GM23338 (cell line): ENCODE results near the gene RFFL. TPM values are rescaled to one million over a fixed set of nuclear protein-coding genes. Genes with fewer than 3 reads are reported as not detected.

ENCODE experiments used
- ATAC-seq: fragments of 200-7000 bp; cut with Tn5 transposase; 3 replicates; pipeline ENCODE4 v1.9.1; 2020
- DNase-seq: peaks from one replicate; pipeline ENCODE4 v3.0.0-alpha.2; 2015; ENCODE audit warnings: low spot score
- H2AFZ ChIP-seq: fragments of 200-600 bp; sonication (generic); 2 replicates; pipeline ENCODE4 v1.8.0; 2016; ENCODE audit warnings: antibody characterized with exemption, mild to moderate bottlenecking, moderate library complexity
- H3F3A ChIP-seq: fragments of 200-600 bp; sonication (generic); replicated peaks from 2 replicates; pipeline ENCODE4 v1.8.0; 2017; ENCODE audit warnings: antibody characterized with exemption, mixed run types, low read depth
- H3K27ac ChIP-seq: fragments of 200-600 bp; sonication (generic); 2 replicates; pipeline ENCODE4 v1.6.1; 2016; ENCODE audit warnings: low read depth
- H3K27me3 ChIP-seq: fragments of 200-600 bp; sonication (generic); 2 replicates; pipeline ENCODE4 v1.8.0; 2016; ENCODE audit warnings: mild to moderate bottlenecking, mixed run types, moderate library complexity; ENCODE audit not compliant: insufficient read depth
- H3K36me3 ChIP-seq: fragments of 200-600 bp; sonication (generic); 2 replicates; pipeline ENCODE4 v1.8.0; 2016; ENCODE audit warnings: mild to moderate bottlenecking; ENCODE audit not compliant: insufficient read depth
- H3K4me1 ChIP-seq: fragments of 200-600 bp; sonication (generic); 2 replicates; pipeline ENCODE4 v1.8.0; 2016; ENCODE audit warnings: mild to moderate bottlenecking, moderate library complexity; ENCODE audit not compliant: insufficient read depth
- H3K4me2 ChIP-seq: fragments of 200-600 bp; sonication (generic); 2 replicates; pipeline ENCODE4 v1.7.1; 2017; ENCODE audit warnings: mixed run types
- H3K4me3 ChIP-seq: fragments of 200-600 bp; sonication (generic); 2 replicates; pipeline ENCODE4 v1.6.1; 2016; ENCODE audit warnings: mixed run types
- H3K79me2 ChIP-seq: fragments of 200-600 bp; sonication (generic); replicated peaks from 2 replicates; pipeline ENCODE4 v1.8.0; 2017; ENCODE audit warnings: mild to moderate bottlenecking; ENCODE audit not compliant: insufficient read depth
- H3K9me2 ChIP-seq: fragments of 200-600 bp; sonication (generic); 2 replicates; pipeline ENCODE4 v1.8.0; 2017; ENCODE audit not compliant: insufficient read depth
- H4K20me1 ChIP-seq: fragments of 200-600 bp; sonication (generic); replicated peaks from 2 replicates; pipeline ENCODE4 v1.8.0; 2017; ENCODE audit warnings: mild to moderate bottlenecking; ENCODE audit not compliant: insufficient read depth
- H3K27ac Mint-ChIP-seq: 2 replicates; pipeline ENCODE4 v1.8.0; 2020; ENCODE audit warnings: inconsistent platforms, mild to moderate bottlenecking, moderate library complexity, mixed read lengths
- H3K27me3 Mint-ChIP-seq: 3 replicates; pipeline ENCODE4 v1.8.0; 2022; ENCODE audit warnings: low read depth, mild to moderate bottlenecking, moderate library complexity, mixed read lengths, inconsistent platforms; ENCODE audit not compliant: insufficient read depth, poor library complexity
- H3K36me3 Mint-ChIP-seq: 3 replicates; pipeline ENCODE4 v1.8.0; 2021; ENCODE audit warnings: low read depth, mild to moderate bottlenecking, inconsistent platforms, moderate library complexity, mixed read lengths
- H3K4me1 Mint-ChIP-seq: 3 replicates; pipeline ENCODE4 v1.8.0; 2020; ENCODE audit warnings: mild to moderate bottlenecking, inconsistent platforms, mixed read lengths
- H3K4me3 Mint-ChIP-seq: 3 replicates; pipeline ENCODE4 v1.8.0; 2021; ENCODE audit warnings: moderate library complexity, mild to moderate bottlenecking, inconsistent platforms, mixed read lengths
- H3K9me3 Mint-ChIP-seq: 3 replicates; pipeline ENCODE4 v1.8.0; 2020; ENCODE audit warnings: moderate library complexity, mild to moderate bottlenecking, inconsistent platforms, mixed read lengths
- CREB1 ChIP-seq: fragments of 250-450 bp; sonication (Bioruptor Pico); IDR thresholded peaks from 2 replicates; pipeline ENCODE4 v1.5.0; 2020; ENCODE audit warnings: low read depth, mild to moderate bottlenecking, moderate library complexity
- ETS1 ChIP-seq: IDR thresholded peaks from 2 replicates; pipeline ENCODE4 v1.6.1; 2016; ENCODE audit warnings: antibody characterized with exemption
- EZH2 ChIP-seq: fragments of 200-600 bp; sonication (generic); IDR thresholded peaks from one replicate; pipeline ENCODE4 v1.8.0; 2017; ENCODE audit warnings: antibody characterized with exemption, mild to moderate bottlenecking, low read depth; ENCODE audit not compliant: unreplicated experiment
- EZH2phosphoT487 ChIP-seq: fragments of 200-600 bp; sonication (generic); IDR thresholded peaks from one replicate; pipeline ENCODE4 v1.8.1; 2018; ENCODE audit warnings: antibody characterized with exemption; ENCODE audit not compliant: unreplicated experiment
- JUNB ChIP-seq: IDR thresholded peaks from one replicate; pipeline ENCODE4 v1.6.1; 2016; ENCODE audit warnings: antibody characterized with exemption; ENCODE audit not compliant: unreplicated experiment
- NANOG ChIP-seq: IDR thresholded peaks from 2 replicates; pipeline ENCODE4 v1.6.1; 2016; ENCODE audit warnings: antibody characterized with exemption, borderline replicate concordance
- POLR2AphosphoS5 ChIP-seq: IDR thresholded peaks from 2 replicates; pipeline ENCODE4 v1.6.1; 2016; ENCODE audit warnings: antibody characterized with exemption, low read depth
- REST ChIP-seq: IDR thresholded peaks from one replicate; pipeline ENCODE4 v1.6.1; 2018; ENCODE audit warnings: antibody characterized with exemption; ENCODE audit not compliant: unreplicated experiment
- STAT1 ChIP-seq: IDR thresholded peaks from one replicate; pipeline ENCODE4 v1.6.1; 2016; ENCODE audit warnings: antibody characterized with exemption; ENCODE audit not compliant: unreplicated experiment
- ZNF114 ChIP-seq: fragments of 250-450 bp; sonication (Bioruptor Pico); IDR thresholded peaks from 2 replicates; pipeline ENCODE4 v1.5.0; 2020; ENCODE audit warnings: mild to moderate bottlenecking, moderate library complexity
- ZNF331 ChIP-seq: fragments of 250-450 bp; sonication (Bioruptor Pico); IDR thresholded peaks from 2 replicates; pipeline ENCODE4 v1.5.0; 2020; ENCODE audit warnings: low read depth, mild to moderate bottlenecking, moderate library complexity
- polyA plus RNA-seq: library from polyadenylated mRNA; unstranded; fragments of >200 nt; fragmentation: Nextera tagmentation; extraction: Ambion mirVana; gene quantifications from 2 replicates; pipeline ENCODE4 v1.2.1, GENCODE V29; 2016
- total RNA-seq: library from RNA; depleted of rRNA; stranded (reverse); fragments of >200 nt; shearing (Covaris generic); gene quantifications from 2 replicates; pipeline ENCODE4 v1.2.3, GENCODE V29; 2014
- TF ChIP-seq, protein P1 (sequence below): fragments of 250-450 bp; sonication (Bioruptor Pico); IDR thresholded peaks from 2 replicates; pipeline ENCODE4 v1.5.0; 2020; ENCODE audit warnings: mild to moderate bottlenecking, moderate library complexity

Gene RFFL
- total and polyA plus RNA-seq, 2 experiments from 2014 or later: 4.1 to 22.2 TPM

DNA sequence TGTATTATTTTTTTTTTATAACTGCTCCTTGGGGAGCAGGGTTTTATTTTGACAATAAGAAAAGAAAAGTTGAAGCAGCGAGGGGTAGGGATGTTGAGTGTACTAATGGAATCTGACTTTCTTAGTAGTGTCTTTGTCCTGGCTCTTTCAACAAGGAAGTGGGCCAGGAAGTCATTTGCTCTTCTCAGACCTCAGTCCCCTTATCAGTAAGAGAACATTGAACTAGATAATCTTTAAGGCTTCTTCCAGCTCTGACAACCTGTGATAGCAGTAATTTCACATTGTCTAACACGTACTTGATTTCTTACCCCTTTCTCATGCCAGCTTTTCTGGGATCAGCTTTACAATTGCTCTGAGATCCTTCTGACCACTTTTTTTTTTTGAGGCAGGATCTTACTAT lies 74.9 kb downstream of the RFFL start:
- Histone ChIP-seq H3K4me1 (no peaks in the 10 kb centered on the region), H3K4me3 (no peak overlapping the region), H3K4me2 (no peak overlapping the region), H2AFZ (no peak overlapping the region), H3K79me2 (peaks cover 40% of the 10 kb centered on the region), H3F3A (no peaks in the 10 kb centered on the region), H3K27ac (no peak overlapping the region), H3K9me2 (no peaks in the 10 kb centered on the region), H3K27me3 (no peaks in the 10 kb centered on the region), H3K36me3 (peaks cover 75% of the 10 kb centered on the region), H4K20me1 (peaks cover 36% of the 10 kb centered on the region)
- peaks cover 96% of the 10 kb centered on the region for H3K36me3 Mint-ChIP-seq
- ATAC-seq: no peak
- no peak for DNase-seq
- H3K27ac Mint-ChIP-seq: no peak overlapping the region
- H3K4me1 Mint-ChIP-seq: no peaks in the 10 kb centered on the region; the same call in 2 of the 3 replicates
- H3K9me3 Mint-ChIP-seq: no peaks in the 10 kb centered on the region
- TF ChIP-seq STAT1 (no peak), REST (no peak), CREB1 (no peak), POLR2AphosphoS5 (no peak), ETS1 (no peak), ZNF331 (CRISPR knock-in tag) (no peak), JUNB (no peak), EZH2phosphoT487 (no peak), NANOG (no peak)
- no peak overlapping the region for H3K4me3 Mint-ChIP-seq
- H3K27me3 Mint-ChIP-seq: no peaks in the 10 kb centered on the region

DNA sequence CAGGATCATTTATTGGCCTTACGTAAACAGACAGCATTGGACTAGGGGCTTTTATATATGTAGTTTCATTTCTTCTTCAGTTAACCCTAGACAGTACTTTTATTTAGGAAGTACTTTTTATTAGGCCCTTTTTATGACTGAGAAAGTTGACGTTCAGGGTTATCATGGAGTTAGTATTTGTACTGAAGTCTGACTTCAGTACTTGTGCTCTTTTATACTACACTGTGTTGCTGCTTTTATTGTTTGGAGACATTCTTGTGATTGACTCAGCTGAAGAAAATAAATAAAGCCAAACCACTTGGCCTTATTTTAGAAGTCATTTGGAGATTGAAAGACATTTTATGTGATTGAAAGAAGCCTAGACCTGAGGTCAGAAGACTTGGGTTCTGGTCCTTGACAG lies 76.3 kb downstream of the RFFL start:
- Mint-ChIP-seq H3K36me3 (peaks cover 91% of the 10 kb centered on the region), H3K27ac (no peak overlapping the region)
- DNase-seq: no peak
- TF ChIP-seq CREB1 (no peak), NANOG (no peak), EZH2 (no peak), ZNF114 (no peak), EZH2phosphoT487 (no peak)
- TF ChIP-seq, protein P1, sequence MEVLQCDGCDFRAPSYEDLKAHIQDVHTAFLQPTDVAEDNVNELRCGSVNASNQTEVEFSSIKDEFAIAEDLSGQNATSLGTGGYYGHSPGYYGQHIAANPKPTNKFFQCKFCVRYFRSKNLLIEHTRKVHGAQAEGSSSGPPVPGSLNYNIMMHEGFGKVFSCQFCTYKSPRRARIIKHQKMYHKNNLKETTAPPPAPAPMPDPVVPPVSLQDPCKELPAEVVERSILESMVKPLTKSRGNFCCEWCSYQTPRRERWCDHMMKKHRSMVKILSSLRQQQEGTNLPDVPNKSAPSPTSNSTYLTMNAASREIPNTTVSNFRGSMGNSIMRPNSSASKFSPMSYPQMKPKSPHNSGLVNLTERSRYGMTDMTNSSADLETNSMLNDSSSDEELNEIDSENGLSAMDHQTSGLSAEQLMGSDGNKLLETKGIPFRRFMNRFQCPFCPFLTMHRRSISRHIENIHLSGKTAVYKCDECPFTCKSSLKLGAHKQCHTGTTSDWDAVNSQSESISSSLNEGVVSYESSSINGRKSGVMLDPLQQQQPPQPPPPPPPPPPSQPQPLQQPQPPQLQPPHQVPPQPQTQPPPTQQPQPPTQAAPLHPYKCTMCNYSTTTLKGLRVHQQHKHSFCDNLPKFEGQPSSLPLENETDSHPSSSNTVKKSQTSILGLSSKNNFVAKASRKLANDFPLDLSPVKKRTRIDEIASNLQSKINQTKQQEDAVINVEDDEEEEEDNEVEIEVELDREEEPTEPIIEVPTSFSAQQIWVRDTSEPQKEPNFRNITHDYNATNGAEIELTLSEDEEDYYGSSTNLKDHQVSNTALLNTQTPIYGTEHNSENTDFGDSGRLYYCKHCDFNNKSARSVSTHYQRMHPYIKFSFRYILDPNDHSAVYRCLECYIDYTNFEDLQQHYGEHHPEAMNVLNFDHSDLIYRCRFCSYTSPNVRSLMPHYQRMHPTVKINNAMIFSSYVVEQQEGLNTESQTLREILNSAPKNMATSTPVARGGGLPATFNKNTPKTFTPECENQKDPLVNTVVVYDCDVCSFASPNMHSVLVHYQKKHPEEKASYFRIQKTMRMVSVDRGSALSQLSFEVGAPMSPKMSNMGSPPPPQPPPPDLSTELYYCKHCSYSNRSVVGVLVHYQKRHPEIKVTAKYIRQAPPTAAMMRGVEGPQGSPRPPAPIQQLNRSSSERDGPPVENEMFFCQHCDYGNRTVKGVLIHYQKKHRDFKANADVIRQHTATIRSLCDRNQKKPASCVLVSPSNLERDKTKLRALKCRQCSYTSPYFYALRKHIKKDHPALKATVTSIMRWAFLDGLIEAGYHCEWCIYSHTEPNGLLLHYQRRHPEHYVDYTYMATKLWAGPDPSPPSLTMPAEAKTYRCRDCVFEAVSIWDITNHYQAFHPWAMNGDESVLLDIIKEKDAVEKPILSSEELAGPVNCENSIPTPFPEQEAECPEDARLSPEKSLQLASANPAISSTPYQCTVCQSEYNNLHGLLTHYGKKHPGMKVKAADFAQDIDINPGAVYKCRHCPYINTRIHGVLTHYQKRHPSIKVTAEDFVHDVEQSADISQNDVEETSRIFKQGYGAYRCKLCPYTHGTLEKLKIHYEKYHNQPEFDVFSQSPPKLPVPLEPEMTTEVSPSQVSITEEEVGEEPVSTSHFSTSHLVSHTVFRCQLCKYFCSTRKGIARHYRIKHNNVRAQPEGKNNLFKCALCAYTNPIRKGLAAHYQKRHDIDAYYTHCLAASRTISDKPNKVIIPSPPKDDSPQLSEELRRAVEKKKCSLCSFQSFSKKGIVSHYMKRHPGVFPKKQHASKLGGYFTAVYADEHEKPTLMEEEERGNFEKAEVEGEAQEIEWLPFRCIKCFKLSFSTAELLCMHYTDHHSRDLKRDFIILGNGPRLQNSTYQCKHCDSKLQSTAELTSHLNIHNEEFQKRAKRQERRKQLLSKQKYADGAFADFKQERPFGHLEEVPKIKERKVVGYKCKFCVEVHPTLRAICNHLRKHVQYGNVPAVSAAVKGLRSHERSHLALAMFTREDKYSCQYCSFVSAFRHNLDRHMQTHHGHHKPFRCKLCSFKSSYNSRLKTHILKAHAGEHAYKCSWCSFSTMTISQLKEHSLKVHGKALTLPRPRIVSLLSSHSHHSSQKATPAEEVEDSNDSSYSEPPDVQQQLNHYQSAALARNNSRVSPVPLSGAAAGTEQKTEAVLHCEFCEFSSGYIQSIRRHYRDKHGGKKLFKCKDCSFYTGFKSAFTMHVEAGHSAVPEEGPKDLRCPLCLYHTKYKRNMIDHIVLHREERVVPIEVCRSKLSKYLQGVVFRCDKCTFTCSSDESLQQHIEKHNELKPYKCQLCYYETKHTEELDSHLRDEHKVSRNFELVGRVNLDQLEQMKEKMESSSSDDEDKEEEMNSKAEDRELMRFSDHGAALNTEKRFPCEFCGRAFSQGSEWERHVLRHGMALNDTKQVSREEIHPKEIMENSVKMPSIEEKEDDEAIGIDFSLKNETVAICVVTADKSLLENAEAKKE: no peak

More for the DNA sequence above, 76.3 kb downstream of the RFFL start:
- peaks cover 6% of the 10 kb centered on the region; the same call in 2 of the 3 replicates for H3K4me1 Mint-ChIP-seq
- Histone ChIP-seq H3K27me3 (no peaks in the 10 kb centered on the region), H3K4me1 (no peaks in the 10 kb centered on the region), H3K79me2 (peaks cover 54% of the 10 kb centered on the region), H3K4me2 (no peak overlapping the region), H2AFZ (no peak overlapping the region), H4K20me1 (peaks cover 36% of the 10 kb centered on the region), H3K9me2 (no peaks in the 10 kb centered on the region), H3F3A (no peaks in the 10 kb centered on the region), H3K36me3 (peaks cover 61% of the 10 kb centered on the region), H3K27ac (no peak overlapping the region), H3K4me3 (no peak overlapping the region)
- H3K9me3 Mint-ChIP-seq: no peaks in the 10 kb centered on the region
- peaks cover 1% of the 10 kb centered on the region for H3K27me3 Mint-ChIP-seq
- no peak for ATAC-seq
- no peak overlapping the region for H3K4me3 Mint-ChIP-seq
